NCI-H69 (cell line): ENCODE data around the gene WDR45.
"Not testable (repeated sequence)": the region's sequence is repeated elsewhere in the genome, so short reads cannot be mapped to it uniquely, and the experiment has no call there.

Experiments used
- DNase-seq: peaks from one replicate; lab custom pipeline; 2025; lab: John Stamatoyannopoulos, UW

The WDR45 gene

DNA sequence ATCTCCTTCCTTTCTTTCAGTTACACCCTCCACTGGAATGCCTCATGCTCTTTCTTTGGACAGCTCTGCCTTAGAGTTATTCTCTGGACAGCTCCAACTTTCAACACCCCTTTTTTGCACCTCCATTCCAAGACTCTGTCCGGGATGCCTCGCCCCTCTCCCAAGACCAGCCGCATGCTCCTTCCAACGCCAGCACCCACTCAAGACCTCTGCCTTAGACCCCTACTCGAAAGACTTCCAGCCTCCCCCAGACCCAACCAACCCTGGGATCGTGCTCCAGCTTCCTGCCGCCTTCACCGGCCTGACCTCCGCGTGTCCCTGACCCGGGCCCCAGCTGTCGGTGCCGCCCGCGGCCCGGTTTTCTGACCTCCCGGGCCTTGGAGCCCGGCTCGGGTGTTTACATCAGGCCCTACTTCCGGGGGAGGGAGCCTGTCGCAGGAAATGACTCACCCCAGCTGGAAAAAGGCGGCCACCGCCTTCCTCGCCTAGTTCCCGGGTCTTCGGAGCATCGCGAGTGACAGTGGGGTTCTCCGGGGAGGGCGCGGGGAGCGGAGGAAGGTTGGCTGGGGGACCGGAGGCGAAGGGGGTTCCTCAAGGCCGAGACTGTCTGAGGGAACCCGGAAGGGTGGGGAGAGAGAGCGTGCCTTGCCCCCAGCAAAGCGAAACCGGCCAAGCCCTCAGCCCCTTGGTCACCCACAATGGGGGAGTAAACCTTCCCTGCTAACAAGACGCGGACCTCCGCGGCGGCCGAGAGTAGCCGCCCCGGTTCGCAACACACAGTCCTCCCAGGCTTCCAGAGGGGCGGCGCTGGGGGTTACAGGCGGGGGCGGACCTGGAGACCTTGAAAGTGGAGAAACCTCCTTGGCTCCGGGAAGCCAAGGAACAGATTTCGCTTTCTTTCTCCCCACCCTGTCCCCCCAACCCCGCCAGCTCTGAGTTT, at the start of gene WDR45:
Gene WDR45, minus strand, starts transcription at position 399 of the 940 bp plus-strand sequence. CDS start 1,792 bp downstream, outside the sequence.
- peak; percentile 69 for DNase-seq

DNA sequence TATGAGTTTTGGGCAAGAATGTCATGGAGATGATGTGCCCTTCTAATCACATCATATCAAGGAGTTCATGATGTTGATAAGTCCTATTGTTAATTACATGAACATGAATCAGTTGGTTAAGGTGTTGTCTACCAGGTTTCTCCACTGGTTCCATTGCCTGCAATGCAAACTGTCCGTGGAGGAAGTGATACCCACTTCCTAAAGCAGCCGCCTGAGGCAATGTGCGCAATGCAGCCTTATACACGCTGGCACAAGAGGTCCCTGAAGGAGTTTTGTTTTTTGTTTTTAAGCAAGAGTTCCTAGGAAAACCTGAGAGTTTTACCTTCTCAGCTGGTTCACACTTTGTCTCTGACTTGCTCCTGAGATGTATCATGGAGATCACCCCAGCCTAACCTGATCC, 49.7 kb upstream of the WDR45 start:
- no peak for DNase-seq

DNA sequence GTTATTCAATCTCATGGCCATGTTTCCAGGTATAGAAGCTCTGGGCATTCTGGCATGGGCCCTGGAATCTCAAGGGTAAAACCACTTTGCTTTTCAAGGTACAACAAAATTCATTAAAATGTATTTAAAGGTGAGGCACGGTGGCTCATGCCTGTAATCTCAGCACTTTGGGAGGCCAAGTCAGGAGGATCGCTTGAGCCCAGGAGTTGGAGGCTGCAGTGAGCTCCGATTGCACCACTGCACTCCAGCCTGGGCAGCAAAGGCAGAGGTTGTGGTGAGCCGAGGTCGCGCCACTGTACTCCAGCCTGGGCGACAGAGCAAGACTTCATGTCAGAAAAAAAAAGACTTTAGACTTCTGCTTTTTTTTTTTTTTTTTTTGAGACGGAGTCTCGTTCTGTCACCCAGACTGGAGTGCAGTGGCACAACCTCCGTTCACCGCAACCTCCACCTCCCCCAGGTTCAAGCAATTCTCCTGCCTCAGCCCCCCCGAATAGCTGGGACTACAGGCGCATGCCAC, 48.1 kb upstream of the WDR45 start:
- not testable (repeated sequence) for DNase-seq

DNA sequence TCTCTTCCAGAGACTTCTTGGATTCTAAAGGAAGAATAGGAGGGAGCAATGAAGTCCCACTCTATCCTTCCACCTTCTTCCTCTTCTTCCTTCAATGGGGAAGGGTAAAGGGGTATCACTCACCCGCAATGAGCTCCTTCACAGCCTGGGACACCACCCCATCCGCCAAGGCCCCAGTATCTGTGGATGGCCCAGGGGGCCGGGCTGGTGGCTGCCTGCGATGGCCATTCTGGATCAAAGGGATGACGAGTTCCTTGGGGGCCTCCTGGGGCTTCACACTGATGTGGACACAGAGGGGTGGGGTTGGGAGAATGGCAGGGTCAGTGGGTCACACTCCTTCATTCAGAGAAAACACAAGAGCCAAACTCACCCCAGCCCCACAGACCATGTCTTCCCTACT, 42.8 kb upstream of the WDR45 start:
- DNase-seq = no peak

DNA sequence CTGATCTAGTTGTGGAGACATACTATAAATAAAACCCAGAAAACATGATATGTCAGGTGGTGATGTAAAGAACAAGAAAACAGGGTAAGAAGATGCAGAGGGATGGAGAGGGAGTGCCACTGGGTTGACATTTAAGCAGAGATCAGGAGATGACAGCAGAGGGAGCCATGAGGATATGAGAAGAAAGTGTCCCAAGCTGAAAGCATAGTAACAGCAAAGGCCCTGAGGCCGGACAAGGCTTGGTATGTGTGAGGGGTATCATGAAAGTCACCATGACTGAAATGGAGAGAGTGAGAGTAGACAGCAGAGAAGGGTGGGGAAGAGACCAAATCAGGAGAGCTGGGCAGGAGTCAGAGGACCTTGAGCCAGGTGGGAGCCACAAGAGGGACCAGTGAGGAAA, 40.4 kb upstream of the WDR45 start:
- no peak for DNase-seq

DNA sequence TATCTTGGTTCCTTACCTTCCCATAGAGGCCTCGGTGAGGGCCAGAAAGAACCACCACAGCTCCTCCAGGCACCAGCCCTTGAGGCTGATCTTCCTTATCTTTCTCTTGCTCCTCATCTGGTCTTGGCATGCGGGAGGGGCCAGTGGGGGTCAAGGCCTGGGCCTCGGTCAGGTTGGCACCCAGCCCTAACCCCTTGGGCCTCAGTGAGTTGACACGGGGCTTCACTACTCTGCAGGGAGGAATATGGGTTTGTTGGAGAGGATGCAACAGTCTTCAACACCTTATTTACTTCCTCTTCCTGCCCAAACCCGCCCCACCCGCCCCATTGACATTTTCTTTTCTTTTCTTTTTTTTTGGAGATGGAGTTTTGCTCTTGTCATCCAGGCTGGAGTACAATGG, 37.9 kb upstream of the WDR45 start:
- no peak for DNase-seq

DNA sequence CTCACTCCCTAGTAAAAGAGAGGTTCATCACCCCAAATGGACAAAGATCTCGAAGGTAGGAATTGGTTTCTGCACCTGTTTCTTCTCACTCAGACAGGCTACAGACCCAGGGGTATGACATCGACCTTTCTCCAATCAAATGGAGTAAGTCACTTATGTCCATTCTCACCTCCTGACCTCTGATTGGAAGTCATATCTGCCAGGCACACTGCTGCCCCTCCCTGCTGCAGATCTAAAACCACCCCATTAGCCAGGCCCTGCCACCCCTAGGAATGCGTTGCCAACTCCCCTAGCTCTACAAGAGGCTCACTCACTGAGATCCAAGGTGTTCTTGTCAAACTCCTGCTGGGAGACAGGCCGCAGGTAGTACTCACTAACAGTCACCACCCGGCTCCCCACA, 37.0 kb upstream of the WDR45 start:
- DNase-seq = no peak

DNA sequence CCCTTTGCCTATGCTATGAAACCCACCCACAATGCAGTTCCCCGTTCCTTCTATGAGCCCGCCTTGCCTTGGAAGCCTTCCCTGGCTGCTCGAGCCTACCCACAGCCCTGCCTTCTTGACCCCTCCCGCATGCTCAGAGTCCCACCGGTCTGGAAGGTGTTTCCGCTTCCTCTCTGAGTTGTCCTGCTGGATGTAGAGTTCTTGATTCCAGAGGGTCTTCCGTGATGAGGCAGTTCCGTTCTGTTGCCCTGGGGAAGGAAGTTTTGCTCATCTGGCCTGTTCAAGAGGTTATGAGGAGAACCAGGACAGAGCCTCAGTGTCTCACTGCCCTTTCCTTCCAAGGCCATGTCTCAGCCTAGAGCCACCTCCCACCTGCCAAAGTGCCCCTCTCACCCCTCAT, 36.4 kb upstream of the WDR45 start:
- no peak for DNase-seq

DNA sequence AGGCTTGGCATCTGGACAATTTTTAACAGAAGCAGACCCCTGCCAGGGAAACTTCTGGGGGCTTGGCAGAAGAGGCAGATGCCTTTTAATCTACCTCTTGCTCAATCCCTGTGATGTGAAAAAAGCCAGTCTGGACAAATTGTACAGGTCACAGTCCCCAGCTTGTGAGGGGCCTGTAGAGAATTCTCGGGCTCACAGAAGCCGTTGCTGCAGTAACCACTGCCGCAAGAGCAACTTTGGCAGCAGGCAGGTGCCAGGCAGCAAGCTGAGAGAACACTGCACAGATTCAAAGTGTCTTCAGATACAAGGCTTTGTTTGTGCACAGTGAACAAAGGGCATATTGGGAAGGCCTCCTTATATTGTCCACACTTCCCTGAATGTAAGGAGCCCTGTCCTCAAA, 32.1 kb upstream of the WDR45 start:
- no peak for DNase-seq

DNA sequence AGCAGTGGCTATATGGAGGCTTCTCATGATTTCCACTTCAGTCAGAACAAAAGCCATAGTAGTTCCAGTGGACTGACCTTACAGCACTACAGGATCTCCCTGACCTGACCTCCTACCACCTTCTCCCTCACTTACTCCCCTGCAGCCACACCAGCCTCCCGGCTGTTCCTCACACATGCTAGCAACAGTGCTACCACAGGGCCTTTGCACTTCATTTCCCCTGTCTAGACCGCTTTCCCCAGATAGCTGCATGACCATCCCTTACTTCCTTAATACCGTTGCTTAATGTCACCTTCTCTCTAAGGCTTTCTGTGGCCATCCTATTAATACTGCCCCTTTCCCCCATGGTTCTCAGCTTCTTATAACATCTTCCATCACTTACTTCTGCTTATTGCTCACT, 30.7 kb upstream of the WDR45 start:
- DNase-seq = no peak

DNA sequence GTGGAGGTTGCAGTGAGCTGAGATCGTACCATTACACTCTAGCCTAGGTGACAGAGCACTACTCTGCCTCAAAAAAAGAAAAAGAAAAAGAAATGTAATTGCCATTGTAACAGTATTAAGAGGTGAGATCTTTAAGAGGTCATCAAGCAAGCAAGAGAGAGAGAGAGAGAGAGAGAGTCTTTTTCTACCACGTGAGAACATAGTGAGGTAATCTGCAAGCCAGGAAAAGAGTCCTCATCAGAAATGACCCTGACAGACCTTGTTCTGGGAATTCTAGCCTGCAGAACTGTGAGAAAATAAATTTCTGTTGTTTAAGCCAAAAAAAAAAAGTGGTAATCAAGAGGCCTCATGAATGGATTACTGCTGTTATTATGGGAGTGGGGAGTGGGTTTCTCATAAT, 29.0 kb upstream of the WDR45 start:
- no peak for DNase-seq

DNA sequence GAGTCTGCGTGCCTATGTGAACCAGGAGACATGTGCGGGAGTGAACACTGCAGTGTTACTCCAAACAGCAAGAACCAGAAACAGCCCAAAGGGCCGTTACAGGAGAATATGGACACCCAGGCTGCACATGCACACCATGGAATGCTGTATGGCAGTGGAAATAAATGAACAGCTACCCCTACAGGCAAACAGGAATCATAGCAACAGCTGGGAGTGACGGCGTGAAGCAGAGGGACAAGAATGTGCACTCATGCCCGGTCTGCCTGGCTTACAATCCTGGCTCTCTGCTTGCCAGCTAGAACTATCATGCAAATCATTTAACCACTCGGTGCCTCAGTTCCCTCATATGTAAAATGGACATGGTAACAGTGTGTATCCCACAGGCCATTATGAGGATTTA, 27.2 kb upstream of the WDR45 start:
- DNase-seq = peak; percentile 28

DNA sequence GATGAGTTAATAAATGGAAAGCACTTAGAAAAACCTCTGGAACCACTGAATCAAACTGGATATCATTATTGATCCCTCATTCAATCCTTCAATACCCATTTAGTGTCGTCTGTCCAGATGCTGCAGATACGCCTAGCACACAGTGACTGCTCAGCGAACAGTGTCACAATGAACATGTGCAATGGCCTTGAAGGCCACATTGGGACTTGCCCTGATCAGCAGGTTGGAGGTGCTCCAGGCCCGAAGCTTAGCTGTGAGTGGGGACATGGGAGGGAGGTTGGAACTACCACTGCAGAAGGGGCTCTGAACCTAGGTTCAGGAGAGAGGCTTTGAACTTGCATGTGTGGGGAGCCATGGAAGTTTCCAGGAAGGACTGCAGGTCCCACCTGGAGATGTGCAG, 26.6 kb upstream of the WDR45 start:
- no peak for DNase-seq

DNA sequence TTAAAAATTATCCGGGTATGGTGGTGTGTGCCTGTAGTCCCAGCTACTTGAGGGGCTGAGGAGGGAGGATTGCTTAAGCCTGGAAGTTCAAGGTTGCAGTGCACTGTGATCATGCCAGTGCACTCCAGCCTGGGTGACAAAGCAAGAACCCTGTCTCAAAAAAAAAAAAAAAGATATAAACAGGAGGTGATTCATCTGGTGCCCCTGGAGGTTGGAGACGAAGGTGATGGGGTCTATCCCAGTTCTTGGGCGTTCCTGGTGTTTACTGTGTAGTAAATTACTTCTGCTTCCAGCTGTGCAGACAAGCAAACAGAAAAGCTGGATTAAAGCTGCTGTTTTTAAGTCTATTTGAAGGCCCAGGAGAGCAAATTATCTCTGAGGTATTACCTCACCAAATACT, 23.9 kb upstream of the WDR45 start:
- DNase-seq = peak; percentile 73

DNA sequence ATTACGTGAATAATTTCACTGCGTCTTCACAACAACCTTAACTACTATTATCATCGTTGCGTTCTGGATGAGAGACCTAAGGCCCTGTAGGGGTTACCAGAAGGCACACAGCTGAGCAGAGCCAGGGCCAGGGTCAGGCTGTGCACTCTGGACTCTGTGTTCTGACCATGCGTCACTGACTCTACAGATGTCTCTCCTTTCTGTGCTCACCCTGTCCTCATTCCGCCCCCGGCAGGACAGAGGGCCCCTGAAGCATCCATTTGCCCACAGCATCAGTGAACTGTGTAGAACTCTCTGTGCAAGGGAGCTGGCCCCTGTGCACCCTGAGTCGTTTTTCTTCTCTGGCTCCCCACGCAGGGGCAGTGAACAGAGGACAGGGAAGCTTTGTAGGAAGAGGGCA, 22.5 kb upstream of the WDR45 start:
- no peak for DNase-seq

DNA sequence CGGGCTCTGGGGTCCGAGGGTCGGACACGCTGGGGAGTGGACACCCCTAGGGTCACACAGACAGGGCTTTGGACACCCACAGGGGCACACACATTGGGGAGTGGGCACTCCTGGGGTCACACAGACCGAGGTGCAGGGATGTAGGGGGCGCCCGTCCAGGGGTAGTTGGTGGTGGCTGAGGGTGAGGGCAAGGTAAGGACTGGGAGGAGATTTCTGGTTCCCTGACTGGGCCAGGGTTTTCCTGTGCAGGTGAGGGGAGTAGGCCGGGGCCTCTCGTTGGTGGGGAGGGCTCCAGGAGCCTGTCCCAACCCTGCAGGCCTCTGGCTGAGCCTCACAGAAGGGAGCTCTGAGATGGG, 21.9 kb upstream of the WDR45 start:
- no peak for DNase-seq

DNA sequence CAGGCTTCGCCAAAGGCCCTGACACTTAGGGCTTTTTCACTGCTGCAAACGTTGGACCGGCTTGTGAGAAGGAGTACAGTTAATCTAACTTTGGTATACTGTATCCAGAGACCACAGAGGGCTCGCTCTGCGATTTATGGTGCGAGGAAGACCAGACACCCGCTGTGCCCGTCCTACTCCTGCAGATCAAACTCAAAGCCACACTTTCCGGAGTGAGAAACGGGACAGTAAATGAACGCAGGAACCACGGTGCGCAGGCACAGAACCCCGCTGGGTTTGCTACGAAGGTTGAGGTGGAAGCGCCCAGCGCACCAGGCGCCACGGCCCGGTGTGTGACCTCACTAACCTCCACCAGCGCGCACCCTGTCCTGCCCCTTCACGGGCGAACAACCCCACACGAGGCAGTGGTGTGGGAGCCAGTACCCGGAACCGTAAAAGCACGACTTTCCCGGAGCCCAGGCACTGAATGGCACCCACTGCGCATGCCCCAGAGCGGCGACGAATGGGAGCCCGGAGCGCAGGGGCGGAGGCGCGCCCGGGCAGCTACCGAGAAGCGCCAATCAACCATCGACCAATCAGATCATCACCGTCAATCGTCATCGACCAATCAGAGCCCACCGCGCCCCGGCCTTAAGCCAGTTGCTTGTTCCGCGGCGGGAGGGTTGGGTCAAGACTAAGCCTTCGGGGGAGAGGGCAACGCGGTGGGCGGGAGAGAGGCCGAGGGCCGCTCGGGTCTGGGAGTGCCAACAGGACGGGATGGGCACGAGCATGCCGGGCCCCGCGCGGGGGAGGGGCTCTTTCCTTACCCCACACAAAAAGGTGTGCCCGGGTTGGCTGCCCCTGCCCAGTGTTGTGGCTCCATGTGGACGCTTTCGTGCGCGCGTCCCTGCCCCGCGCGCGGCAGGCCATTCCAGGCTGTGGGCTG, 21.3 kb upstream of the WDR45 start:
- peak; percentile 95 for DNase-seq

DNA sequence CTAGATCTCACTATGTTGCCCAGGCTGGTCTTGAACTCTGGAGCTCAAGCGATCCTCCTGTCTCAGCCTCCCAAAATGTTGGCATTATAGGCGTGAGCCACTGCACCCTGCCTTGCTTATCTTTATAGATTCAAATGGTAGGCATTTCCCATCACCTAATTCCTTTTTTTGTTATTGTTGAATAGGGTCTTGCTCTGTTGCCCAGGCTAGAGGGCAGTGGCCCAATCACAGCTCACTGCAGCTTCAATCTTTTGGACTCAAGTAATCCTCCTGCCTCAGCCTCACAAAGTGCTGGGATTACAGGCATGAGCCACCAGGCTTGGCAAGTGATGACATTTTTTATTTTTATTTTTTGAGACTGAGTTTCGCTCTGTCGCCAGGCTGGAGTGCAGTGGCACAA, 16.7 kb upstream of the WDR45 start:
- no peak for DNase-seq

DNA sequence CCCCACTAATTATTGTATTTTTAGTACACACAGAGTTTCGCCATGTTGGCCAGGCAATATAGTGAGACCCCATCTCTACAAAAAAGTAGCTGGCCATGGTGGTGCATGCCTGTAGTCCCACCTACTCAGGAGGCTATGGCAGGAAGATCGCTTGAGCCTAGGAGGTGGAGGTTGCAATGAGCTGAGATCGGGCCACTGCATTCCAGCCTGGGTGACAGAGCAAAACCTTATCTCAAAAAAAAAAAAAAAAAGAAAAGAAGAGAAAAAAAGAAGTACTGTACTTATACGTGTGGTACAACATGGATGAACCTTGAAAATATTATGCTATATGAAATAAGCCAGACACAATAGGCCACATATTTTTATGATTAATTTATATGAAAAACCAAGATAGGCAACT, 9.9 kb upstream of the WDR45 start:
- no peak for DNase-seq

DNA sequence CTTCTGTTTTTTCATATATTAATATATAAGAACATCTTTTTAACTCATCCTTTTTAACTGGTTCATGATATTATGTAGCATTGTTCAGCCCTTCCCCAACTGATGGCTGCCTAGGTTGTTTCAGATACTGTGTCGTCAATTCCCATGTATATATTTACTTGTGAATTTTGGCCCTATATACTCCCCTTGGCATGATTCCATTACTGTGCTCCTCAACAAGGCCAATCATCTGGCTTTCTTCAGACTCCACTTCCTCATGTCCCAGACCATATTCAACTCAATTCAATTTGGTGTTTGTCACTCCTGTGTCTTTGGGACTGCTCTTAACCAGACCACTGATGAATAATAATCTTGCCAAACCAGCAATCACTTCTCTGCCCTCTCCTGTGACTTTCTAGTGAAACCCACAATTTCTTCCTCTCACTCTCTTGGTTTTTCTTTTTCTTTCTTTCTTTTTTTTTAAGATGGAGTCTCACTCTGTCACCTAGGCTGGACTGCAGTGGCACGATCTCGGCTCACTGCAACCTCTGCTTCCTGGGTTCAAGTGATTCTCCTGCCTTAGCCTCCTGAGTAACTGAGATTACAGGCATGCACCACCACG, 2.7 kb upstream of the WDR45 start:
- no peak for DNase-seq

DNA sequence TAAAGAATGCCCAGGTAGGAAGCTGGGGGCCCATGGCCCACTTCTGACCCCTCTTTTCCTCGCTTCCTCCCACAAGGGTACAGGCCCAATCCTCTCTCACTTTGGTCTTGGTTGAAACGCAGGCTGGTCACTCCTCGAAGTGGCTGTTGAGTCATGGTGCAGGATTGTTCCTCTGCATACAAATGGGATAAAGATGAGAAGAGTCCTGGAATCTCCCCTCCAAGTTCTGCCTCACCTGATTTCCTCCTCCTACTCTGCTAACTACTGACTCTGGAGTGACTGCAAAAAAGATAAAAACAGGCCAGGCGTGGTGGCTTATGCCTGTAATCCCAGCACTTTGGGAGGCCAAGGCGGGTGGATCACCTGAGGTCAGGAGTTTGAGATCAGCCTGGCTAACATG, 1.7 kb downstream of the WDR45 start:
- no peak for DNase-seq

DNA sequence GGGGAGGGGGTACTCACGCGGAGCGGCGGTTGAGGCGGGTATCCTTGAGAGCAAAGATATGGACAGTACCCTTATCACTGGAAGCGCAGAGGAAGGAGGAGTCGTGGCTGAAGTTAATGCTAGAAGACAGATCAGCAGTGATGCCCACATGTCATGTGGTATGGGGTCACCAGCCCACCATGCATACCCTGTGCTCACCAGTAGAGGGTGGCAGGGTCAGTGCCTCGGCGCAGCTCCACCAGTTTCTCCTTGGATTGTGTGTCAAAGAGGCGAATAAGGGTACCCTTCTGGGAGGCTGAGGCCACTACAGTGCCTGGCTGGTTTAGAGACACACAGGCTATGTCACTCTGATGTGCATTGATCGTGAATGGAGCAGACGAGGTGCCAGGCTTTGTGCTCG, 4.3 kb downstream of the WDR45 start:
- DNase-seq = no peak
